GM06990 (cell line): ENCODE measurements around the gene ARG2.
"Not testable (repeated sequence)": the region's sequence is repeated elsewhere in the genome, so short reads cannot be mapped to it uniquely, and the experiment has no call there.

Source experiments
- DNase-seq: peaks from one replicate; pipeline ENCODE4 v3.0.0-alpha.2; 2011; ENCODE audit not compliant: insufficient read length; ENCODE audit errors: extremely low read depth
- H3K27me3 ChIP-seq: replicated peaks from 2 replicates; pipeline ENCODE4 v1.6.0; 2011; ENCODE audit warnings: low read length; ENCODE audit not compliant: control insufficient read depth, insufficient read depth
- H3K36me3 ChIP-seq: 2 replicates; pipeline ENCODE4 v1.5.1; 2011; ENCODE audit warnings: low read length; ENCODE audit not compliant: control insufficient read depth, insufficient read depth
- H3K4me3 ChIP-seq: replicated peaks from 2 replicates; pipeline ENCODE4 v1.5.1; 2011; ENCODE audit warnings: low read depth, mild to moderate bottlenecking, control low read depth, low read length
- TF ChIP-seq, protein P1 (sequence below): IDR thresholded peaks from 2 replicates; pipeline ENCODE4 v1.5.1; 2011; ENCODE audit warnings: low read length, control low read depth, mild to moderate bottlenecking, inconsistent platforms; ENCODE audit not compliant: insufficient read depth, poor library complexity, severe bottlenecking

The ARG2 gene

DNA sequence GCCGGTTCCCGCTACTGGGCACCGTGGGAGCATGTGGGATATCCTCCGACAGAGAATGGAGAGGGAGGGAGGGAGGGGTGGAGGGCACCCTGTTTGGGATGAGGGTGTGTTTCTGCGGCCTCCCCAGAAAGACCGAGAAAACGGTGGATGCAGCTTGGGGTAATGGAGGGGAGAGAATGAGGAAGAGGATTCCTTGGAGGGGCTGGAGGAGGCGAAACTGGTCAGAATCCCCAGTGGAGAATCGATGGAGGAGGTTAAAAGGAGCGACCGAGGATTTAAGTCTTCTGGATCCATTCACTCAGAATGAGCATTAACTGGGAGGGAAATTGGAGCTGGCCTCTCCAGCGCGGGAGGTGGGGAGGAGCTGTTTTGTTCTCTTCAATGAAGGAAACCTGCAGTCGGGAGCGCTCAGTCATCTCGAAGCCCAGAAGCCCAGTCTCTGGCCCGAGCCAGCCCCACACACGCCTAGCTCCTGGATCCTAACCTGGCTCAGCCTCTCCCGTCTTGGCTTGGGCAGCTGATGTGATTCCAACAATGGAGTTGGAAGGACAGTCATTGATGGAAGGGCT, 581 bp downstream of the ARG2 start:
- no peaks in the 10 kb centered on the region for H3K36me3 ChIP-seq
- DNase-seq, result no peak
- TF ChIP-seq, protein P1, sequence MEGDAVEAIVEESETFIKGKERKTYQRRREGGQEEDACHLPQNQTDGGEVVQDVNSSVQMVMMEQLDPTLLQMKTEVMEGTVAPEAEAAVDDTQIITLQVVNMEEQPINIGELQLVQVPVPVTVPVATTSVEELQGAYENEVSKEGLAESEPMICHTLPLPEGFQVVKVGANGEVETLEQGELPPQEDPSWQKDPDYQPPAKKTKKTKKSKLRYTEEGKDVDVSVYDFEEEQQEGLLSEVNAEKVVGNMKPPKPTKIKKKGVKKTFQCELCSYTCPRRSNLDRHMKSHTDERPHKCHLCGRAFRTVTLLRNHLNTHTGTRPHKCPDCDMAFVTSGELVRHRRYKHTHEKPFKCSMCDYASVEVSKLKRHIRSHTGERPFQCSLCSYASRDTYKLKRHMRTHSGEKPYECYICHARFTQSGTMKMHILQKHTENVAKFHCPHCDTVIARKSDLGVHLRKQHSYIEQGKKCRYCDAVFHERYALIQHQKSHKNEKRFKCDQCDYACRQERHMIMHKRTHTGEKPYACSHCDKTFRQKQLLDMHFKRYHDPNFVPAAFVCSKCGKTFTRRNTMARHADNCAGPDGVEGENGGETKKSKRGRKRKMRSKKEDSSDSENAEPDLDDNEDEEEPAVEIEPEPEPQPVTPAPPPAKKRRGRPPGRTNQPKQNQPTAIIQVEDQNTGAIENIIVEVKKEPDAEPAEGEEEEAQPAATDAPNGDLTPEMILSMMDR, result no peak
- no peaks in the 10 kb centered on the region; the same call in none of the 2 replicates for H3K27me3 ChIP-seq
- peak overlapping the region; percentile 70 for H3K4me3 ChIP-seq

GRCh38 chr14:67622675-67623074, 3.0 kb downstream of the ARG2 start:
- TF ChIP-seq, protein P1, result no peak
- H3K36me3 ChIP-seq, result no peaks in the 10 kb centered on the region
- no peak overlapping the region for H3K4me3 ChIP-seq
- DNase-seq, result no peak
- no peaks in the 10 kb centered on the region; the same call in none of the 2 replicates for H3K27me3 ChIP-seq

DNA sequence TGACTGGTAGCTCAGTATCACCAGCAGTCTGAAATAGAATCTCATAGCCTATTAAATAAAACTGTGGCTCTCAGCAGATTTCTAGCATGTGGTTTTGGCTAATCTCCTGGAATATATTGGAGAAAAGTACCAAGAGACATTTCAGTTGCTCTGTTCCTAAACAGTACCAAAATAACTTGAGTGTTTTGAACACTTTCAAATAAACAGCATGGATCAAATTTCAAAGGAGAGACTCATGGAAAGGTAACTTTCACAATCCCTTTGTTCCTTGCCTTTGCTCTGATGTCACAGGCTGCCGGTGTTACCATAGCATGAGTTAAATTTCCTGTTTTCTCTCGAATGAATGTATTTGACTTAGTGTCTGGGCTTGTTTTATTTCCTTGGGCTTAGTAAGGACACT, 3.4 kb downstream of the ARG2 start:
- TF ChIP-seq, protein P1, result no peak
- DNase-seq, result no peak
- H3K4me3 ChIP-seq, result no peak overlapping the region
- no peaks in the 10 kb centered on the region for H3K36me3 ChIP-seq
- H3K27me3 ChIP-seq, result no peaks in the 10 kb centered on the region; the same call in none of the 2 replicates

- H3K36me3 ChIP-seq, H3K4me3 ChIP-seq, H3K27me3 ChIP-seq, DNase-seq: not testable (repeated sequence)
Observed at GRCh38 chr14:67626131-67626530, 6.4 kb downstream of the ARG2 start.

DNA sequence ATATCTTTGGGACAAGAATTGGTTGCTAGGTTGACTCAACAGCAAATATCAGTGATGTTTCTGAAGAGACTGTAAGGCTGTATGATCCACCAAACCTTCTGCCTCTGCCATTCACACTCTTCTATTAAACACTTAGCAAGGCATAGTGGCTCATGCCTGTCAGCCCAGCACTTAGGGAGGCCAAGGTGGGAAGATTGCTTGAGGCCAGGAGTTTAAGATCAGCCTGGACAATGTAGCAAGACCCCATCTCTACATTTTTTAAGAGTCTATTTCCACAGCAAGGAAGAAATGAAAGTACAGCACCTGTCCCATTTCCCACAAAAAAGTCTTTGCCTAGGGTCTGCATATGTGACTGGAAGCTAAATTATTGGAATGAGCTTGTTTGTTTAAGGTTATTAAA, 7.8 kb downstream of the ARG2 start:
- DNase-seq, result no peak
- Histone ChIP-seq H3K27me3 (no peaks in the 10 kb centered on the region), H3K4me3 (no peak overlapping the region), H3K36me3 (no peaks in the 10 kb centered on the region)
- TF ChIP-seq, protein P1, result no peak

DNA sequence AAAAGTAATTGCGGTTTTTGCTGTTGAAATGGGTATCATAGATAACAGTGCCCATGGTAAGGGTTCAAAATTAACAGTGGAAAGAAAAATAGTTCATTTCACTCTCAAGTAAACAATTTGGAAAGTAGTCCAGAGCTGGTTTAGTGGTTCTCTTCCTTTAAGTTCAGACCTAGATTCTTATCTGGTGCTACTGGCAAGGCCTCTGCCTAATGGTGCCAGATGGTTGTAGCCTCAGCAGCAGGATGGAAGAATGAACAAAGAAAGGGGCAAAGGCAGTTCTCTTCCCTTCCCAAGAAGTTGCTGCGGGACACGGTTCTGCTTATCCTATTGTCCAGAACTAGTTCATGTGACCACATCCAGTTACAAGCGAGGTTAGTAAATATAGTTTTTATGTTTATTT, 10.5 kb downstream of the ARG2 start:
- no peaks in the 10 kb centered on the region for H3K27me3 ChIP-seq
- TF ChIP-seq, protein P1, result no peak
- no peak overlapping the region for H3K4me3 ChIP-seq
- no peaks in the 10 kb centered on the region for H3K36me3 ChIP-seq
- no peak for DNase-seq
